IMR-90 (cell line): Measurements from ENCODE around the gene KLHL2. TPM values are rescaled to one million over a fixed set of nuclear protein-coding genes. Genes with fewer than 3 reads are reported as not detected.
"Not testable (repeated sequence)": the region's sequence is repeated elsewhere in the genome, so short reads cannot be mapped to it uniquely, and the experiment has no call there.

Experiments
- ATAC-seq: fragments of 200-7000 bp; cut with Tn5 transposase; 2 replicates; pipeline ENCODE4 v1.9.1; 2020; ENCODE audit warnings: low read depth, mild to moderate bottlenecking, moderate library complexity
- BruUV-seq: library from RNA; stranded (reverse); fragments of 400-500 nt; replicated peaks from 2 replicates; lab custom pipeline; 2021; lab: Mats Ljungman, UMichigan
- CTCF ChIA-PET: fragments of 300-600 bp; formaldehyde crosslinking; extraction: SDS; loops from one replicate; lab custom pipeline; 2021; ENCODE audit warnings: antibody characterized with exemption; lab: Yijun Ruan, JAX
- POLR2A ChIA-PET: fragments of 300-600 bp; sonication (Branson Sonifier 250); formaldehyde crosslinking; loops from one replicate; lab custom pipeline; 2022; ENCODE audit warnings: antibody characterized with exemption; ENCODE audit not compliant: unreplicated experiment; lab: Charles Lee
- DNase-seq: peaks from one replicate; pipeline ENCODE4 v3.0.0; 2013
- H2AFZ ChIP-seq: replicated peaks from 2 replicates; pipeline ENCODE3; 2013; ENCODE audit warnings: low read length, mild to moderate bottlenecking; ENCODE audit not compliant: poor library complexity
- H2AK5ac ChIP-seq: 2 replicates; pipeline ENCODE4 v1.6.1; 2013; ENCODE audit warnings: low read depth, low read length, inconsistent platforms
- H2AK9ac ChIP-seq: replicated peaks from 2 replicates; pipeline ENCODE3; 2013; ENCODE audit warnings: mild to moderate bottlenecking, low read depth, low read length, moderate library complexity; ENCODE audit not compliant: poor library complexity
- H2BK120ac ChIP-seq: 2 replicates; pipeline ENCODE4 v1.6.1; 2013; ENCODE audit warnings: low read depth, low read length, inconsistent platforms
- H2BK15ac ChIP-seq: 3 replicates; pipeline ENCODE4 v1.6.1; 2013; ENCODE audit warnings: low read depth, low read length, inconsistent platforms
- H2BK20ac ChIP-seq: 2 replicates; pipeline ENCODE4 v1.6.1; 2013; ENCODE audit warnings: low read depth, mild to moderate bottlenecking, inconsistent platforms, low read length, moderate library complexity
- H2BK5ac ChIP-seq: 2 replicates; pipeline ENCODE4 v1.6.1; 2013; ENCODE audit warnings: mild to moderate bottlenecking, low read depth, low read length, inconsistent platforms; ENCODE audit not compliant: poor library complexity, severe bottlenecking
- H3K14ac ChIP-seq: replicated peaks from 2 replicates; pipeline ENCODE4 v1.6.1; 2013; ENCODE audit warnings: low read depth, low read length, inconsistent platforms
- H3K18ac ChIP-seq: 2 replicates; pipeline ENCODE4 v1.6.1; 2013; ENCODE audit warnings: low read depth, low read length, control low read depth
- H3K23ac ChIP-seq: 2 replicates; pipeline ENCODE4 v1.6.1; 2013; ENCODE audit warnings: low read depth, low read length, inconsistent platforms
- H3K27ac ChIP-seq: 2 replicates; pipeline ENCODE4 v1.5.1; 2013; ENCODE audit warnings: mild to moderate bottlenecking, control low read depth, low read length; ENCODE audit not compliant: insufficient read depth
- H3K27me3 ChIP-seq: 2 replicates; pipeline ENCODE4 v1.6.1; 2013; ENCODE audit warnings: low read length; ENCODE audit not compliant: control insufficient read depth, insufficient read depth
- H3K36me3 ChIP-seq: 2 replicates; pipeline ENCODE4 v1.6.1; 2013; ENCODE audit warnings: low read length, mixed read lengths; ENCODE audit not compliant: control insufficient read depth, insufficient read depth
- H3K4ac ChIP-seq: 2 replicates; pipeline ENCODE4 v1.6.1; 2013; ENCODE audit warnings: low read depth, low read length, inconsistent platforms
- H3K4me1 ChIP-seq: 2 replicates; pipeline ENCODE4 v1.6.1; 2013; ENCODE audit warnings: low read length, mixed read lengths; ENCODE audit not compliant: control insufficient read depth, insufficient read depth
- H3K4me2 ChIP-seq: 2 replicates; pipeline ENCODE4 v1.6.1; 2013; ENCODE audit warnings: low read depth, mild to moderate bottlenecking, control low read depth, low read length, moderate library complexity
- H3K4me3 ChIP-seq: 2 replicates; pipeline ENCODE4 v1.5.1; 2013; ENCODE audit warnings: low read depth, mild to moderate bottlenecking, control low read depth, low read length, moderate library complexity; ENCODE audit not compliant: insufficient read depth
- H3K56ac ChIP-seq: 2 replicates; pipeline ENCODE4 v1.6.1; 2013; ENCODE audit warnings: low read length, inconsistent platforms; ENCODE audit not compliant: insufficient read depth; ENCODE audit errors: extremely low read depth
- H3K79me1 ChIP-seq, 2 experiments: 2 replicates each; pipeline ENCODE4 v1.6.1; 2013; ENCODE audit warnings: low read length in 2 of 2, inconsistent platforms in 1 of 2, low read depth in 1 of 2
- H3K9ac ChIP-seq: 2 replicates; pipeline ENCODE4 v1.6.1; 2013; ENCODE audit warnings: low read depth, low read length, control low read depth
- H3K9me1 ChIP-seq: 2 replicates; pipeline ENCODE4 v1.6.1; 2013; ENCODE audit warnings: low read length, inconsistent platforms; ENCODE audit not compliant: insufficient read depth
- H3K9me3 ChIP-seq: 2 replicates; pipeline ENCODE4 v1.6.1; 2013; ENCODE audit warnings: low read length; ENCODE audit not compliant: control insufficient read depth, insufficient read depth
- H4K20me1 ChIP-seq: 2 replicates; pipeline ENCODE4 v1.6.1; 2013; ENCODE audit warnings: low read length, inconsistent platforms; ENCODE audit not compliant: insufficient read depth
- H4K5ac ChIP-seq: 2 replicates; pipeline ENCODE4 v1.6.1; 2013; ENCODE audit warnings: mild to moderate bottlenecking, low read depth, low read length, control low read depth
- H4K8ac ChIP-seq, 2 experiments: 2 replicates each; pipeline ENCODE4 v1.6.1; 2013; ENCODE audit warnings: low read depth in 2 of 2, low read length in 2 of 2, control low read depth in 1 of 2, inconsistent platforms in 1 of 2
- H4K91ac ChIP-seq: 2 replicates; pipeline ENCODE4 v1.6.1; 2013; ENCODE audit warnings: low read depth, low read length, inconsistent platforms; ENCODE audit not compliant: insufficient read depth
- WGBS, 2 experiments: methylation state at CpG; one replicate each; pipeline versions ENCODE4 v1.1.5 to v1.1.7; 2013; ENCODE audit warnings: missing lambda C conversion rate in 2 of 2; ENCODE audit not compliant: insufficient read length in 1 of 2; ENCODE audit errors: extremely low coverage in 2 of 2; 5-methylcytosine and 5-hydroxymethylcytosine counted together
- dilution Hi-C: fragments of 300-500 bp; cut with HindIII; formaldehyde crosslinking; loops from one replicate; pipeline ENCODE4 v1.14.3; 2018; ENCODE audit warnings: low sequenced_read_pairs; ENCODE audit not compliant: unreplicated experiment
- in situ Hi-C: fragments of 300-500 bp; cut with MboI; formaldehyde crosslinking; loops from 3 replicates; pipeline ENCODE4 v1.14.3; 2019; ENCODE audit warnings: low sequenced_read_pairs, inconsistent platforms, mixed read lengths
- intact Hi-C: fragments of 100-400 bp; cut with micrococcal nuclease; formaldehyde crosslinking; loops from 2 replicates; pipeline ENCODE4 v1.10.0; 2022
- polyA plus RNA-seq, 3 experiments: library from polyadenylated mRNA; depleted of rRNA; stranded (reverse); fragments of >200 nt; gene quantifications; 2 replicates each; pipeline ENCODE4 v1.2.3, GENCODE V29; 2012; ENCODE audit warnings: low replicate concordance in 1 of 3
- total RNA-seq: library from RNA; depleted of rRNA; stranded (reverse); fragments of >200 nt; gene quantifications from 2 replicates; pipeline ENCODE4 v1.2.3, GENCODE V29; 2012

Gene KLHL2
- total and polyA plus RNA-seq, 2 of the 4 experiments (the other 2 are of a cell fraction), result 11.0 to 12.4 TPM

- H3K27me3 ChIP-seq, H2BK5ac ChIP-seq, H3K9ac ChIP-seq, BruUV-seq, H3K9me1 ChIP-seq, H3K79me1 ChIP-seq, H2AFZ ChIP-seq, H3K9me3 ChIP-seq, H3K56ac ChIP-seq, H3K23ac ChIP-seq, H3K4me1 ChIP-seq, H2AK5ac ChIP-seq, H4K8ac ChIP-seq, H3K27ac ChIP-seq, H2BK120ac ChIP-seq, H3K4me2 ChIP-seq, H2AK9ac ChIP-seq, H3K36me3 ChIP-seq, ATAC-seq, H4K91ac ChIP-seq, H3K14ac ChIP-seq, dilution Hi-C loops, CTCF ChIA-PET, H3K4ac ChIP-seq, H4K5ac ChIP-seq, in situ Hi-C loops, H3K18ac ChIP-seq, H4K20me1 ChIP-seq, H3K4me3 ChIP-seq, DNase-seq, intact Hi-C loops, H2BK20ac ChIP-seq, POLR2A ChIA-PET, H2BK15ac ChIP-seq: not testable (repeated sequence)
- WGBS, 2 experiments, result 90% methylated on average over 2 of the region's 10 CpGs; no CpG with 5 or more reads in 1 of the 2 experiments
These were observed 22.4 kb upstream of the KLHL2 start for GRCh38 chr4:165184998-165185397.
